CD4-positive, alpha-beta T cell treated with Interleukin-6 for 4 hours (primary cell): ENCODE results near the gene VSIG10L.

Experiments
- DNase-seq: peaks from one replicate; pipeline ENCODE4 v3.0.0-alpha.2; 2020; ENCODE audit warnings: mixed read lengths

Gene VSIG10L

DNA sequence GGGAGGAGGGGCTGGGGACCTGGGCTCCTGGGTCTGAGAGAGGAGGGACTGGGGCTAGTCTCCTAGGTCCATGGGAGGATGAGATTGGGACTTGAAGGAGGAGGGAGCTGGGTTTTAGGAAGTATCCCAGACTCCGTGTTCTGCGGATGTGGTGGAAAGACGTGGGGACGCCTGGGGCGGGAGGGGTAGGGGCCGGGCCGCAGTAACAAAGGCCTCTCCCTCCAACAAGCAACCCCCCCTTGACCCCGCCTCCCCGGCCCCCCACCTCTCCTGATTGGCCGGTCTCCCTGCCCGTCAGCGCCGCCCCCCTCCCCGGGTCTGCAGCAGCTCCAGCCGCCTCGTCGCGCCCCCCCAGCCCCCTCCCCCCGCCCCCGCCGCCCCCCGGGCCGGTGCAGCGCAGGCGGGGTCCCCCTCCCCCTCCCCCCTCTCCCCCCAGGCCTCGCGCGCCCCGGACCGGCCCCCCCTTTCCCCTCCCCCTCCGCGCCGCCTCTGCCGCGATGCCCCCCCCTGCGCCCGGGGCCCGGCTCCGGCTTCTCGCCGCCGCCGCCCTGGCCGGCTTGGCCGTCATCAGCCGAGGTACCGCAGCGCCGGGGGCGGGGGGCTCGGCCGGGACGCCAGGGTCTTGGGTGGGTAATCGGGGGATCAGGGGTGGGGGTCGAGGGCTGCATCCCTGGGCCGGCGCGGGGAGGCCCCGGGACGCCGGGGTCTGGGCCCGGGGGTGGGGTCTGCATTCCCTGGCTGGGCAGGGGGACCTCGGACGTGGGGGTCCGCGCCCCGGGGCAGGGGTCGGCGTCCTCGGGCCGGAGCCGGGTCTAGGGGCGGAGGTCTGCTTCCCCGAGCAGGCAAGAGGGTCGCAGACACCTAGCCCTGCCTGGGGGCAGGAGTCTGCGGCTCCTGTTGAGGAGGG, 30.3 kb downstream of the VSIG10L start, which contains the start of gene IGLON5:
Gene IGLON5 (plus strand): TSS at position 294 of the 907 bp plus-strand sequence. CDS start 204 bp downstream, at position 498.
- DNase-seq = no peak

DNA sequence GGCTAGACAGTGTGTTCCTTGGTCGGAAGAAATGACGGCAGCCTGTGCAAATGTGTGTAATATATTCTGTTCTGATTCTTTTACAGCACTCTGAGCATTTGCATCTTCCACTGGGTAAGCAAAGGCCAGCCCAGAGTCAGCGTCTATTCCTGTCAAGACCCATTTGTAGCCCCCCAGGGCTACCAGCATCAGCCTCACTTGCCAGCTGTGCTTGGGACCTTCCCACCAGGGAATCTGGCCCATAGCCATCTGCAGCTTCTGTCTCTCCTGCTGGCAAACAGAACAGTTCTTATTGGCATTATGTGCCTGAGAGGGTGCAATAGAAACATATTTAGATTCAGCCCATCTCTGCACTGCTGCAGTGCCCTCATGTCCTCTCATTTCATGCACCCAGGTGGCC, 36.5 kb downstream of the VSIG10L start:
- DNase-seq = no peak

GRCh38 chr19:51301266-51301665, 40.7 kb downstream of the VSIG10L start:
- no peak for DNase-seq

DNA sequence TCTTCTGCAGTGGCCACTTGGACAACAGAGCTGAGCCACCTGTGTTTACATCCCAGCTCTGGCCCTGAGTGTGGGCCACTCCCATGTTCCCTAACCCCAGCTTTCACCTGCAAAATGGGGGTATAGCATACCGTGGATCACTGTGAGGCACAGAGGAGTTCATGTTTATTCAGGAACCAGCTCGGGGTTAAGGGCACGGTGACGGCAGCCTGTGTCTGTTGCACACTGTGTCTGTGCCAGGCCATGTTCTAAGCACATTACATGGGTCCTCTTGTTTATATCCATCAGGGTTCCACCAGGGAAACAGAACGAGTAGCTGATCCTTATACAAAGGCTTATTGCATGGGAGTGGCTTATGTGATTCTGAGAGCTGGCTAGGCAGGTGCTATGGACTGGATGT, 44.5 kb downstream of the VSIG10L start:
- no peak for DNase-seq

DNA sequence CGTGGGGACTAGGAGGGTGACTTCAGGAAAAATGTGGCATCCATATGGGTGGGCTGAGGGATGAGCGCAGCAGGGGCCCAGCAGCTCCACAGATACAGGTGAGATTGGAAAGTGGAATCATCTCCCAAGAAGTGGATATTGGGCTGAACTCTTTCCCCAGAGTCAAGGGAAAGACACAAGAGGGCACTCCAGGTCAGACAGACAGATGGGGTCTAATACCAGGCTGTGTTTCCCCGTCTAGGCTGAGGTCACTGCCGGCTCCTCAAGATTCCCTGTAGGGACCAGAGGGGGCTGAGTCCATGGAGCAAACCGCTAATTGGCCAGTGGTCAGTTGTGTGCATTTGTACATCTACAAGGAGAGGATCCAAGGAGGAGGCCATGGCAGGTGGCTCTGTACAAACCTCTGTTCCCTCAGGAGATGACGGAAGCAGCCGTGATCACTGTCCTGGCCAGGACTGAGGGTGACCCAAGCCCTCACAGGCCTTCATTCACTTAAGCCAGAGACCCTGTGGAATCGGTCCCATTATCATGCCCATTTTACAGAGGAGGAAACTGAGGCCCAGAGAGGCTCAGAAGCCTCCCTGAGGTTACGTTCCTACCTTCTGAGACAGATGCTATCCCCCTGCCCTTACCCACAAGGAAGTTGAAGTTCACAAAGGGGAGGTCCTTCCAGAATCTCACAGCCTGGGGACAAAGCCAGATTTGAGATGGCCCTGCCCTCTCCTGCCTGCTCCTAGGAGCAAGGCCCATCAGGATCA, 45.4 kb downstream of the VSIG10L start:
- no peak for DNase-seq

- DNase-seq = no peak
Measured at GRCh38 chr19:51295382-51296126, 46.4 kb downstream of the VSIG10L start.

- no peak for DNase-seq
Measured at GRCh38 chr19:51294977-51295375, 47.0 kb downstream of the VSIG10L start.

DNA sequence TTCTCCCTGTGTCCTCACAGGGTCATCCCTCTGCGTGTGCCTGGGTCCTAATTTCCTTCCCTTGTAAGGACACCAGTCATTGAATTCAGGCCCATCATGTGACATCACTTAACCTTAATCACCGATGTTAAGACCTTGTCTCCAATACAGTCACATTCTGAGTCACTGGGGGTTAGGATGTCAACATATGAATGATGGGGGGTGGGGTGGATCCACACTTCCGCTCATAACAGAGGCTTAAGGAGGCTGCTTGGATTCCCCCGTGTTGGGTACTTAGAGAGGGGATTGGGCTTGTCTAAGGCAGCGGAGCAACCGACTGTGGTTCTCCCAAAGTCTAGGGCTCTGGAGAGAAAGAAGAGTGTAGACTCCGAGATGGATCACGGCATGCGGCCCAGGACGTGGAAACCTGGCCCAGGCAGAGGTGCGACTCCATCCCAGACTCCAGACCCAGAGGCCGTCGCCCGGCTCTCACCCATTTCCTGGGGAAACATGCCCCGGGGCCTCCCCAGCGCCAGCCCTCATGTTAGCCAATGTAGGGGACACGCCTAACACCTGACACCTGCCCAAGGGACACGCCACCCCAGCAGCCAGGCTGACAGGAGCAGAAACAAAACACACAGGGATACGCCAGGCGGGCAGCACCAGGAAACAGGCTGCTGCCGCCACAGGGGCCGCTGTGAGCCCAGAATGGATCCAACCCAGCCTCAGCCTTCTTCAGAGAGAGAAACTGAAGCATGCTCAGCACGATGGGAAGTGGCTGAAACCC, 47.5 kb downstream of the VSIG10L start:
- no peak for DNase-seq

GRCh38 chr19:51293571-51294210, 48.2 kb downstream of the VSIG10L start:
- no peak for DNase-seq

DNA sequence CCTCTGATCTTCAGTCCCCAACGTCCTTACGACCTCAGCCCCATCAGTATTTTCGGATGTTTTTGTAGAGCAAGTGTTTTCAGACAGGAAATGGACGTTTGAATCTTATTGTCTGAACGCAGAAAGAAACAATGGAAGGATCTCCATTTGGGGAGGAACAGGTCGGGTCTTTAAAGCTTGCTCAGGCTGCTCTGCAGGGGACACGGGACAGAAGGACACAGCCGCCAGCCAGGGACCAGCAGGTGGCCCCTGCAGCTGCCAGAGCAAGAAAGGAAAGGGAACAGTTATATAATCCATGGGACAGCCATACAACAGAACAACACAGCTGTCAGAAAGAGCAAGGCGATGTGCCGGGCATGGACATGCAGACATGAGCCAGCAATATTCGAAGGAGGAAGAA, 49.0 kb downstream of the VSIG10L start:
- DNase-seq = no peak

GRCh38 chr19:51289635-51290034, 52.3 kb downstream of the VSIG10L start:
- DNase-seq = no peak

- DNase-seq = no peak
Measured at GRCh38 chr19:51285682-51286081, 56.3 kb downstream of the VSIG10L start.

- DNase-seq = no peak
Measured at GRCh38 chr19:51282335-51282734, 59.6 kb downstream of the VSIG10L start.
